HepG2 (cell line): ENCODE results near the gene MAMLD1. TPM values are rescaled to one million over a fixed set of nuclear protein-coding genes. Genes with fewer than 3 reads are reported as not detected.

Source experiments
- ATAC-seq: fragments of 200-7000 bp; cut with Tn5 transposase; 3 replicates; pipeline ENCODE4 v1.9.1; 2020; ENCODE audit warnings: mild to moderate bottlenecking, moderate library complexity
- BruUV-seq: library from RNA; stranded (reverse); fragments of 400-500 nt; replicated peaks from 2 replicates; lab custom pipeline; 2021; lab: Mats Ljungman, UMichigan
- CTCF ChIA-PET: fragments of 300-600 bp; formaldehyde crosslinking; extraction: SDS; loops from one replicate; lab custom pipeline; 2021; ENCODE audit warnings: low total read pairs, inconsistent platforms, low intra/inter-chr PET ratio; lab: Yijun Ruan, JAX
- POLR2A ChIA-PET: fragments of 350-600 bp; sonication (Branson Sonifier 250); formaldehyde crosslinking; loops from one replicate; lab custom pipeline; 2020; ENCODE audit warnings: antibody characterized with exemption, inconsistent platforms; lab: Yijun Ruan, JAX
- DNase-seq: peaks from one replicate; pipeline ENCODE4 v3.0.0-alpha.2; 2015; ENCODE audit warnings: low spot score
- FAIRE-seq: peaks from 3 replicates; lab custom pipeline; 2011; peaks lifted over from hg19 to GRCh38; lab: Jason Lieb, UNC
- H2AFZ ChIP-seq: one replicate; pipeline ENCODE4 v1.6.1; 2011; ENCODE audit warnings: low read length, inconsistent platforms
- H3K27ac ChIP-seq: fragments of 300-600 bp; 3 replicates; pipeline ENCODE4 v1.8.0; 2011; ENCODE audit warnings: mixed run types, mild to moderate bottlenecking, mixed read lengths, low read length, inconsistent platforms; ENCODE audit not compliant: insufficient read depth; ENCODE audit errors: extremely low read length
- H3K27me3 ChIP-seq, 2 experiments: fragments of 200-600 bp in 1 of 2; 2 replicates in 1 of 2; 3 replicates in 1 of 2; pipeline versions ENCODE4 v1.6.0 to v1.8.0; 2011; ENCODE audit warnings: low read length in 2 of 2, mild to moderate bottlenecking in 2 of 2, moderate library complexity in 2 of 2, inconsistent platforms in 1 of 2; ENCODE audit not compliant: insufficient read depth in 2 of 2, control insufficient read depth in 1 of 2
- H3K36me3 ChIP-seq, 2 experiments: fragments of 200-600 bp in 1 of 2; replicated peaks in 1 of 2; 2 replicates in 1 of 2; 3 replicates in 1 of 2; pipeline versions ENCODE4 v1.5.1 to v1.8.0; 2011; ENCODE audit warnings: low read length in 2 of 2, inconsistent platforms in 1 of 2; ENCODE audit not compliant: insufficient read depth in 2 of 2, control insufficient read depth in 1 of 2
- H3K4me1 ChIP-seq: 2 replicates; pipeline ENCODE4 v1.5.1; 2012; ENCODE audit warnings: low read length, inconsistent platforms; ENCODE audit not compliant: insufficient read depth
- H3K4me2 ChIP-seq: 2 replicates; pipeline ENCODE4 v1.6.0; 2011; ENCODE audit warnings: low read depth, low read length, inconsistent platforms
- H3K4me3 ChIP-seq, 3 experiments: fragments of 200-600 bp in 1 of 3; sonication (generic), shearing (Covaris generic) in 1 of 3; replicated peaks in 1 of 3; 2 replicates each; pipeline ENCODE4 v1.5.1; 2011 to 2016; ENCODE audit warnings: low read length in 3 of 3, inconsistent platforms in 2 of 3, low read depth in 2 of 3, mild to moderate bottlenecking in 2 of 3, control low read depth in 1 of 3, mixed read lengths in 1 of 3; ENCODE audit not compliant: insufficient read depth in 1 of 3
- H3K79me2 ChIP-seq: one replicate; pipeline ENCODE4 v1.6.1; 2011; ENCODE audit warnings: low read length, inconsistent platforms; ENCODE audit not compliant: insufficient read depth
- H3K9ac ChIP-seq: 2 replicates; pipeline ENCODE4 v1.6.0; 2011; ENCODE audit warnings: mild to moderate bottlenecking, low read depth, low read length, inconsistent platforms; ENCODE audit not compliant: insufficient read depth
- H3K9me3 ChIP-seq: 2 replicates; pipeline ENCODE4 v1.5.1; 2012; ENCODE audit warnings: mild to moderate bottlenecking, low read length
- H4K20me1 ChIP-seq: 2 replicates; pipeline ENCODE4 v1.6.0; 2011; ENCODE audit warnings: inconsistent platforms, mild to moderate bottlenecking, low read length, moderate library complexity; ENCODE audit not compliant: insufficient read depth
- CTCF ChIP-seq: sonication (generic); formaldehyde crosslinking; IDR thresholded peaks from 2 replicates; pipeline ENCODE4 v1.5.0; 2020; ENCODE audit warnings: mild to moderate bottlenecking, missing genetic modification reagents, moderate library complexity
- RFX3 ChIP-seq: IDR thresholded peaks from 2 replicates; pipeline ENCODE4 v1.6.1; 2016; ENCODE audit warnings: missing biosample characterization, missing genetic modification reagents
- TGIF2 ChIP-seq: IDR thresholded peaks from 2 replicates; pipeline ENCODE4 v1.6.1; 2016; ENCODE audit warnings: control low read depth, missing compliant biosample characterization
- ZNF547 ChIP-seq: sonication (generic); formaldehyde crosslinking; IDR thresholded peaks from 2 replicates; pipeline ENCODE4 v1.5.1; 2020; ENCODE audit warnings: mild to moderate bottlenecking, missing genetic modification reagents
- WGBS: methylation state at CpG from one replicate; pipeline ENCODE4 v1.1.6; 2017; ENCODE audit warnings: low lambda C conversion rate; 5-methylcytosine and 5-hydroxymethylcytosine counted together
- in situ Hi-C: cut with HindIII; loops from 2 replicates; pipeline ENCODE4 v1.10.0; 2017; ENCODE audit warnings: low pct_unique_long_range_greater_than_20kb; ENCODE audit not compliant: extremely low pct_ligation_motif_present
- intact Hi-C: fragments of 100-400 bp; cut with micrococcal nuclease; formaldehyde crosslinking; loops from one replicate; pipeline ENCODE4 v1.10.0; 2022; ENCODE audit not compliant: unreplicated experiment
- polyA plus RNA-seq, 8 experiments: library from polyadenylated mRNA; depleted of rRNA in 3 of 8; stranded (reverse) in 7 of 8; unstranded in 1 of 8; fragments of >200 nt; fragmentation: Illumina TruSeq in 4 of 8; extraction: Trizol in 4 of 8; gene quantifications; 2 replicates each; pipeline versions ENCODE4 v1.2.1 to v1.2.3, GENCODE V29; 2011 to 2016; ENCODE audit warnings: low read depth in 4 of 8, missing spikeins in 1 of 8, mixed read lengths in 1 of 8; ENCODE audit not compliant: insufficient read depth in 1 of 8
- total RNA-seq, 5 experiments: library from RNA; depleted of rRNA; stranded (reverse); fragments of >200 nt; fragmentation: Illumina TruSeq; extraction: Trizol; gene quantifications; 2 replicates each; pipeline ENCODE4 v1.2.3, GENCODE V29; 2016; ENCODE audit warnings: low read depth in 1 of 5
- TF ChIP-seq, protein P1 (sequence below), 2 experiments: sonication (generic) in 1 of 2; formaldehyde crosslinking in 1 of 2; IDR thresholded peaks; 2 replicates each; pipeline versions ENCODE4 v1.4.0 to v1.6.1; 2016 to 2020; ENCODE audit warnings: borderline replicate concordance in 1 of 2, low read depth in 1 of 2, mild to moderate bottlenecking in 1 of 2, missing genetic modification reagents in 1 of 2
- TF ChIP-seq, protein P2 (sequence below): sonication (generic); formaldehyde crosslinking; IDR thresholded peaks from 2 replicates; pipeline ENCODE4 v1.5.0; 2020; ENCODE audit warnings: mild to moderate bottlenecking, missing genetic modification reagents, borderline replicate concordance

The MAMLD1 gene
- total and polyA plus RNA-seq, 2 of the 13 experiments (the other 11 are each of a cell fraction or from before 2014, with no cell fraction given): not detected

DNA sequence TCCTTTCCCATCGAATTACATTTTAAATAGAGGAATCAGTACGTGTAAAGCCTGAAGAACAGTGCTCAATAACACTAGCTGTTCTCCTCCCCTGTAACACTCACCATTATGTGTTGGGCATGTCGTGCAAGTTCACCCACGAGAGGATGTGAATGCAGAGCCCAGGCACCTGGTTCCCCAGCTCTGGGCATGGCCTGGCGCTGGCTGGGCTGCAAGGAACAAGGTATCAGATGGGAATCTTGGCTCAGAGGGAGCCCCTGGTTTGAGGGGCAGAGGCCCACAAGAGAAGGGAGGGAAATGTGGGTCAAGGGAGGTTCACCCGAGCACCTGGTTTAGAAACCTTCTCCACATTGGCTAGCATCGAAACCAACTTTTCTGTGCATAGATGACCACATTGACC is 163.6 kb downstream of the MAMLD1 start:
- ChIA-PET CTCF (no interaction called here), POLR2A (no interaction called here)
- Histone ChIP-seq H3K27ac (no peak overlapping the region), H3K27me3 (no peaks in the 10 kb centered on the region), H3K4me3 (no peak overlapping the region), H3K4me1 (no peaks in the 10 kb centered on the region), H3K79me2 (no peaks in the 10 kb centered on the region), H2AFZ (no peak overlapping the region), H3K4me2 (no peak overlapping the region), H4K20me1 (no peaks in the 10 kb centered on the region), H3K9me3 (no peaks in the 10 kb centered on the region), H3K9ac (no peak overlapping the region), H3K36me3 (no peaks in the 10 kb centered on the region)
- no TSS peak for BruUV-seq
- intact Hi-C loops: no loop called here
- DNase-seq: no peak
- WGBS: 54% methylated on average over 5 of the region's 7 CpGs
- ATAC-seq: no peak
- no peak for FAIRE-seq
- in situ Hi-C loops: no loop called here
- TF ChIP-seq, protein P1, sequence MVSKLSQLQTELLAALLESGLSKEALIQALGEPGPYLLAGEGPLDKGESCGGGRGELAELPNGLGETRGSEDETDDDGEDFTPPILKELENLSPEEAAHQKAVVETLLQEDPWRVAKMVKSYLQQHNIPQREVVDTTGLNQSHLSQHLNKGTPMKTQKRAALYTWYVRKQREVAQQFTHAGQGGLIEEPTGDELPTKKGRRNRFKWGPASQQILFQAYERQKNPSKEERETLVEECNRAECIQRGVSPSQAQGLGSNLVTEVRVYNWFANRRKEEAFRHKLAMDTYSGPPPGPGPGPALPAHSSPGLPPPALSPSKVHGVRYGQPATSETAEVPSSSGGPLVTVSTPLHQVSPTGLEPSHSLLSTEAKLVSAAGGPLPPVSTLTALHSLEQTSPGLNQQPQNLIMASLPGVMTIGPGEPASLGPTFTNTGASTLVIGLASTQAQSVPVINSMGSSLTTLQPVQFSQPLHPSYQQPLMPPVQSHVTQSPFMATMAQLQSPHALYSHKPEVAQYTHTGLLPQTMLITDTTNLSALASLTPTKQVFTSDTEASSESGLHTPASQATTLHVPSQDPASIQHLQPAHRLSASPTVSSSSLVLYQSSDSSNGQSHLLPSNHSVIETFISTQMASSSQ (IDR thresholded peaks at IDR 0.05; ENCODE audit: low read depth): no peak
- TF ChIP-seq, protein P1 (CRISPR knock-in tag; IDR thresholded peaks at IDR 0.05; ENCODE audit: borderline replicate concordance): no peak
- TF ChIP-seq ZNF547 (CRISPR knock-in tag): no peak
- no peak for TF ChIP-seq TGIF2 (CRISPR knock-in tag)
- no peak for TF ChIP-seq RFX3 (CRISPR knock-in tag)
- TF ChIP-seq, protein P2, sequence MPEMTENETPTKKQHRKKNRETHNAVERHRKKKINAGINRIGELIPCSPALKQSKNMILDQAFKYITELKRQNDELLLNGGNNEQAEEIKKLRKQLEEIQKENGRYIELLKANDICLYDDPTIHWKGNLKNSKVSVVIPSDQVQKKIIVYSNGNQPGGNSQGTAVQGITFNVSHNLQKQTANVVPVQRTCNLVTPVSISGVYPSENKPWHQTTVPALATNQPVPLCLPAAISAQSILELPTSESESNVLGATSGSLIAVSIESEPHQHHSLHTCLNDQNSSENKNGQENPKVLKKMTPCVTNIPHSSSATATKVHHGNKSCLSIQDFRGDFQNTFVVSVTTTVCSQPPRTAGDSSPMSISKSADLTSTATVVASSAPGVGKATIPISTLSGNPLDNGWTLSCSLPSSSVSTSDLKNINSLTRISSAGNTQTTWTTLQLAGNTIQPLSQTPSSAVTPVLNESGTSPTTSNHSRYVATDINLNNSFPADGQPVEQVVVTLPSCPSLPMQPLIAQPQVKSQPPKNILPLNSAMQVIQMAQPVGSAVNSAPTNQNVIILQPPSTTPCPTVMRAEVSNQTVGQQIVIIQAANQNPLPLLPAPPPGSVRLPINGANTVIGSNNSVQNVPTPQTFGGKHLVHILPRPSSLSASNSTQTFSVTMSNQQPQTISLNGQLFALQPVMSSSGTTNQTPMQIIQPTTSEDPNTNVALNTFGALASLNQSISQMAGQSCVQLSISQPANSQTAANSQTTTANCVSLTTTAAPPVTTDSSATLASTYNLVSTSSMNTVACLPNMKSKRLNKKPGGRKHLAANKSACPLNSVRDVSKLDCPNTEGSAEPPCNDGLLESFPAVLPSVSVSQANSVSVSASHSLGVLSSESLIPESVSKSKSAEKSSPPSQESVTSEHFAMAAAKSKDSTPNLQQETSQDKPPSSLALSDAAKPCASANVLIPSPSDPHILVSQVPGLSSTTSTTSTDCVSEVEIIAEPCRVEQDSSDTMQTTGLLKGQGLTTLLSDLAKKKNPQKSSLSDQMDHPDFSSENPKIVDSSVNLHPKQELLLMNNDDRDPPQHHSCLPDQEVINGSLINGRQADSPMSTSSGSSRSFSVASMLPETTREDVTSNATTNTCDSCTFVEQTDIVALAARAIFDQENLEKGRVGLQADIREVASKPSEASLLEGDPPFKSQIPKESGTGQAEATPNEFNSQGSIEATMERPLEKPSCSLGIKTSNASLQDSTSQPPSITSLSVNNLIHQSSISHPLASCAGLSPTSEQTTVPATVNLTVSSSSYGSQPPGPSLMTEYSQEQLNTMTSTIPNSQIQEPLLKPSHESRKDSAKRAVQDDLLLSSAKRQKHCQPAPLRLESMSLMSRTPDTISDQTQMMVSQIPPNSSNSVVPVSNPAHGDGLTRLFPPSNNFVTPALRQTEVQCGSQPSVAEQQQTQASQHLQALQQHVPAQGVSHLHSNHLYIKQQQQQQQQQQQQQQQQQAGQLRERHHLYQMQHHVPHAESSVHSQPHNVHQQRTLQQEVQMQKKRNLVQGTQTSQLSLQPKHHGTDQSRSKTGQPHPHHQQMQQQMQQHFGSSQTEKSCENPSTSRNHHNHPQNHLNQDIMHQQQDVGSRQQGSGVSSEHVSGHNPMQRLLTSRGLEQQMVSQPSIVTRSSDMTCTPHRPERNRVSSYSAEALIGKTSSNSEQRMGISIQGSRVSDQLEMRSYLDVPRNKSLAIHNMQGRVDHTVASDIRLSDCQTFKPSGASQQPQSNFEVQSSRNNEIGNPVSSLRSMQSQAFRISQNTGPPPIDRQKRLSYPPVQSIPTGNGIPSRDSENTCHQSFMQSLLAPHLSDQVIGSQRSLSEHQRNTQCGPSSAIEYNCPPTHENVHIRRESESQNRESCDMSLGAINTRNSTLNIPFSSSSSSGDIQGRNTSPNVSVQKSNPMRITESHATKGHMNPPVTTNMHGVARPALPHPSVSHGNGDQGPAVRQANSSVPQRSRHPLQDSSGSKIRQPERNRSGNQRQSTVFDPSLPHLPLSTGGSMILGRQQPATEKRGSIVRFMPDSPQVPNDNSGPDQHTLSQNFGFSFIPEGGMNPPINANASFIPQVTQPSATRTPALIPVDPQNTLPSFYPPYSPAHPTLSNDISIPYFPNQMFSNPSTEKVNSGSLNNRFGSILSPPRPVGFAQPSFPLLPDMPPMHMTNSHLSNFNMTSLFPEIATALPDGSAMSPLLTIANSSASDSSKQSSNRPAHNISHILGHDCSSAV (CRISPR knock-in tag): no peak
- TF ChIP-seq CTCF: no peak
